LNCaP clone FGC (cell line): ENCODE results near the gene AHDC1.

ENCODE experiments used
- DNase-seq: peaks from one replicate; pipeline ENCODE4 v3.0.0-alpha.2; 2011; ENCODE audit warnings: low read depth
- H3K4me3 ChIP-seq: 2 replicates; pipeline ENCODE4 v1.5.1; 2011; ENCODE audit warnings: mild to moderate bottlenecking, low read depth, low read length, control low read depth
- CTCF ChIP-seq: IDR thresholded peaks from 2 replicates; pipeline ENCODE4 v1.5.1; 2012; ENCODE audit warnings: mild to moderate bottlenecking; ENCODE audit not compliant: control insufficient read depth, insufficient read depth; ENCODE audit errors: extremely low read depth

AHDC1 gene

GRCh38 chr1:27523337-27524020 is 80.5 kb downstream of the AHDC1 start:
- TF ChIP-seq CTCF = no peak
- DNase-seq = no peak
- no peak overlapping the region for H3K4me3 ChIP-seq

DNA sequence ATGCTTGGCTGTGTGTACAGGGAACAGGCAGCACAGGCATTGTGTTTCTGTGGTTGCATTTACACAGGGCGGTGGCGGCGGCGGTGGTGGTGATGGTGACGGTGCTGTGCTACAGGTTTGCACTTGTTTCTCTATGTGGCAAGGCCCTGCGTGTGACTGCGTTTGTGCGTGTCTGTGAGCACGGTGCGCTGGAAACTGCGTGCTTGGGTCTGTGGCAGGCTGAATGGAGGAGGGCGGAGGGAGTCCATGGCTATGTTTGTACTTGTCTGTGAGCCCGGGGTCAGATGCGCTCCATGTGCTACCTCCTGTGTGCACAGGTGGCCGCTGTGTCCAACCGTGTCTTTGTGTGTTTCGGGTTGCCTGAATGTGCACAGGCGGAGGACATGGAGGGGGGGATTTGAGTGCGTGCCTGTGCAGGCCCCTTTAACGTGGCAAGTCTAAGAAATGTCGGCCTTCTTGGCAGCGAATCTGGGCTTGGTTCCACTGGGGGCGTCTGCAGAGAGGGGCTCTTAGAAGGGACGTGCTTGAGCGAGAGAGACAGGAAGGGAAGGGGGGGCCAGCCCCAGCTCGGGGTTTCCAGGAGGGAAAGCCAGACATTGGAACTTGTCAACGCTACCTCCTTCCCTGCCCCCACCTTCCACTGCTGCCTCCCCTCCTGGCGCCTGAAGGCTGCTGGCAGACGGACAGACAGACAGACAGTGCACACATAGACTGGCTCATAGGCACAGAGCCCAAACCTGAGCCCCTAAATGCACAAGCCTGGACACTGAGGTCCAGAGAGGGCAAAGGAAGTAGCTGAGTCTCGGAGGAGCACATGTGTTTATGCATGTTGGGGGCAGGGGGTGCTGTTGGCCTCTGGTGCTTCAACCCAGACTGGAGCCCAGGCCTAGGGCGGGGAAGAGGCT is 81.3 kb downstream of the AHDC1 start:
- DNase-seq = no peak
- no peak for TF ChIP-seq CTCF
- no peak overlapping the region for H3K4me3 ChIP-seq

- no peak for TF ChIP-seq CTCF
- H3K4me3 ChIP-seq = no peak overlapping the region
- DNase-seq = no peak
These were observed 82.0 kb downstream of the AHDC1 start for GRCh38 chr1:27521861-27522431.

- no peak overlapping the region for H3K4me3 ChIP-seq
- no peak for TF ChIP-seq CTCF
- no peak for DNase-seq
These were observed 82.6 kb downstream of the AHDC1 start for GRCh38 chr1:27521336-27521831.

GRCh38 chr1:27520651-27521050 is 83.3 kb downstream of the AHDC1 start:
- H3K4me3 ChIP-seq = no peak overlapping the region
- no peak for DNase-seq
- TF ChIP-seq CTCF = no peak

- TF ChIP-seq CTCF = no peak
- no peak for DNase-seq
These were observed 84.3 kb downstream of the AHDC1 start for GRCh38 chr1:27519331-27520258.

More at GRCh38 chr1:27519331-27520258, 84.3 kb downstream of the AHDC1 start:
- no peak overlapping the region for H3K4me3 ChIP-seq
